Esophagus (tissue), 2 donors: Measurements from ENCODE around the gene CSF1. TPM values are rescaled to one million over a fixed set of nuclear protein-coding genes. Genes with fewer than 3 reads are reported as not detected.

ENCODE experiments used
- H3K27ac ChIP-seq, 2 donors: one replicate each; pipeline ENCODE4 v1.5.1; 2013; ENCODE audit warnings: low read depth in 2 of 2, mild to moderate bottlenecking in 2 of 2, inconsistent platforms in 1 of 2, low read length in 1 of 2, moderate library complexity in 1 of 2
- H3K27me3 ChIP-seq, 2 donors: one replicate each; pipeline ENCODE4 v1.6.1; 2013; ENCODE audit warnings: low read length in 2 of 2, control low read depth in 1 of 2, mild to moderate bottlenecking in 1 of 2; ENCODE audit not compliant: insufficient read depth in 2 of 2, control insufficient read depth in 1 of 2
- H3K36me3 ChIP-seq, 2 donors: one replicate each; pipeline ENCODE4 v1.6.1; 2013; ENCODE audit warnings: low read length in 1 of 2; ENCODE audit not compliant: control insufficient read depth in 2 of 2, insufficient read depth in 2 of 2
- H3K4me1 ChIP-seq, 2 donors: one replicate each; pipeline ENCODE4 v1.6.1; 2013; ENCODE audit warnings: low read length in 1 of 2; ENCODE audit not compliant: control insufficient read depth in 2 of 2, insufficient read depth in 2 of 2
- H3K4me3 ChIP-seq, 2 donors: one replicate each; pipeline ENCODE4 v1.5.1; 2013; ENCODE audit warnings: low read length in 2 of 2, mild to moderate bottlenecking in 2 of 2, low read depth in 1 of 2, moderate library complexity in 1 of 2
- H3K9me3 ChIP-seq, 2 donors: one replicate each; pipeline ENCODE4 v1.6.1; 2013; ENCODE audit warnings: mild to moderate bottlenecking in 2 of 2, low read depth in 1 of 2, low read length in 1 of 2, moderate library complexity in 1 of 2; ENCODE audit not compliant: control insufficient read depth in 2 of 2, insufficient read depth in 1 of 2
- WGBS, 2 donors: extraction: QIAGEN DNeasy Blood & Tissue Kit; methylation state at CpG; one replicate each; pipeline ENCODE4 v1.1.7; 2013; 5-methylcytosine and 5-hydroxymethylcytosine counted together
- polyA plus RNA-seq, 2 donors: library from polyadenylated mRNA; stranded (reverse); fragments of 200-250 nt; gene quantifications; one replicate each; pipeline ENCODE4 v1.2.3, GENCODE V29; 2013
- donor health status: healthy with polysubstance abuse.
- donor health status: Bipolar disorder and iron deficiency.

The CSF1 gene
- polyA plus RNA-seq, 2 donors, result 5.6 to 5.7 TPM

DNA sequence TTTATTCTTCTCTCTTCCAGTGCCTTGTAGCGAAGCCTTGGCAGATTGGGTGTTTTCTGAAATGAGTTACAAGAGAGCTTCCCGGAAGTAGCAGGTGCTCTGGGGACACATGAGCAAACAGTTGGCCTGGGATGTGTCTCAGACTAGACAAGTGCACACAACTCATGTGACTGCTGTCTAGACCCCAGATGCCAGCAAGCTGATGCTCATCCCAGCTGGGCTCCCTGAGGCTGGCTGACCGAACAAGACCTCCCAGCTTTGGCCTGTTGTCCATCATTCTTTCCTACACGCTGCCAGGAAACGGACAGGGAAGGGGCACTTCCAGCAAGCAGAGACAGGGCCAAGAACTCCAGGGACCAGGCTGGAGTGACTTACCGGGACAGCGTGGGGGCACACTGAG lies 18.7 kb upstream of the CSF1 start:
- H3K4me1 ChIP-seq, result peaks cover 2 to 10% of the 10 kb centered on the region in 2 donors
- H3K27me3 ChIP-seq, result no peaks in the 10 kb centered on the region
- H3K4me3 ChIP-seq, result no peak overlapping the region
- H3K27ac ChIP-seq, result peak overlapping the region in 1 of 2 donors; percentile 54
- 66 to 71% methylated on average over 7 of the region's 7 CpGs for whole genome bisulfite sequencing, 2 donors
- no peaks in the 10 kb centered on the region for H3K9me3 ChIP-seq
- no peaks in the 10 kb centered on the region for H3K36me3 ChIP-seq

- Histone ChIP-seq H3K4me1 (peaks cover 2 to 10% of the 10 kb centered on the region in 2 donors), H3K36me3 (no peaks in the 10 kb centered on the region), H3K9me3 (no peaks in the 10 kb centered on the region), H3K27me3 (no peaks in the 10 kb centered on the region), H3K4me3 (no peak overlapping the region), H3K27ac (peak overlapping the region in 1 of 2 donors; percentile 54)
- WGBS, 2 donors, result 41 to 55% methylated on average over 8 to 10 of the region's 10 CpGs
Observed at GRCh38 chr1:109892561-109893368, 17.9 kb upstream of the CSF1 start.

- Histone ChIP-seq H3K27ac (no peak overlapping the region), H3K4me1 (peaks cover 2 to 10% of the 10 kb centered on the region in 2 donors), H3K27me3 (no peaks in the 10 kb centered on the region), H3K4me3 (no peak overlapping the region), H3K36me3 (no peaks in the 10 kb centered on the region), H3K9me3 (no peaks in the 10 kb centered on the region)
- 90 to 94% methylated on average over 7 of the region's 7 CpGs for WGBS, 2 donors
Observed at GRCh38 chr1:109893532-109894171, 17.0 kb upstream of the CSF1 start.

DNA sequence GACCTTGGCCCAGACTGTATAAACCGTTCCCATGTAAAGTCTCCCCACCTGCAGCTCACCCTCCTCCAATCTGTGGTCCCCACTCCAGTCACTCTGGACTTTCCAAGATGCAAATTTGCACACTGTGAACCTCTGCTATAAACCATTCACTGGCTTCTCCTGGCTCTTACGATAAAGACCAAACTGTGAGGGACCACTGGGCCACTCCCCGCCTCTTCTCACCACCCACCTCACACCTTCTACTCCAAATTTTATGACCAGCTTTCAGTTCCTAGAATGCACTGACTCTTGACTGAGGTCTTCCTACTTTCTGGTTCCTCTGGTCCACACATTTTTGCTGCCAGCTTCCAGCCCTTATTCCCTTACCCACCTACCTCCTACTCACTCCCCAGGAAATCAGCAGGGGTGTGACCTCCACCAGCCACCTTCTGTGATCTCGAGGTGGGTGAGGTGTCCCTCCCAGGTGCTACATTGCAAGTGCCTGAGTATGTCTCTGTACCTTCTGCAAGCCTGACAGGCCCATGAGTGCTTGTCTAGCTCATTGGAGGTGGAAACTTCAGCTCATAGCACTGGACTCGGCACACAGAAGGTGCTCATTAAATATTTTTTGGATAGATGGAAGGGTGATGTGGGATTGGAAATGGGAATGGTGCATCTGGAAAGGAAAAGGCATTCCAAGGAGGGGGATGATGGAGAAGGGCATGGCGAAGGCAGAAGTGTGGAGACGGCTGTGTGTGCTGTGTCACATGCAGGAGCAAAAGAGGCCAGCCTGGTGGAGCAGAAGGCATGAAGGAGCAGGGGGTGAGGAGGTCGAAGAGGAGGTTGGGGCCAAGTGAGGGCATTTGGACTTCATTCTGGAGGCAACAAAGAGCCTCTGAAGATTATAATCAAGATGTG lies 15.6 kb upstream of the CSF1 start:
- no peak overlapping the region for H3K27ac ChIP-seq
- peaks cover 2 to 8% of the 10 kb centered on the region in 2 donors for H3K4me1 ChIP-seq
- no peaks in the 10 kb centered on the region for H3K36me3 ChIP-seq
- no peaks in the 10 kb centered on the region for H3K9me3 ChIP-seq
- H3K27me3 ChIP-seq, result no peaks in the 10 kb centered on the region
- no peak overlapping the region for H3K4me3 ChIP-seq
- 80 to 82% methylated on average over 8 of the region's 8 CpGs for WGBS, 2 donors

GRCh38 chr1:109895720-109896504 lies 14.7 kb upstream of the CSF1 start:
- no peaks in the 10 kb centered on the region for H3K27me3 ChIP-seq
- peak overlapping the region; percentile 21 to 28 for H3K27ac ChIP-seq
- 59 to 70% methylated on average over 16 of the region's 16 CpGs for WGBS, 2 donors
- H3K36me3 ChIP-seq, result no peaks in the 10 kb centered on the region
- H3K4me3 ChIP-seq, result no peak overlapping the region
- H3K9me3 ChIP-seq, result no peaks in the 10 kb centered on the region
- H3K4me1 ChIP-seq, result peaks cover 2 to 8% of the 10 kb centered on the region in 2 donors

GRCh38 chr1:109896681-109897080 lies 14.0 kb upstream of the CSF1 start:
- Histone ChIP-seq H3K4me3 (no peak overlapping the region), H3K27ac (no peak overlapping the region), H3K36me3 (no peaks in the 10 kb centered on the region), H3K4me1 (peaks cover 2 to 10% of the 10 kb centered on the region in 2 donors), H3K9me3 (no peaks in the 10 kb centered on the region), H3K27me3 (no peaks in the 10 kb centered on the region)
- WGBS, 2 donors, result 71 to 85% methylated on average over 8 of the region's 8 CpGs

GRCh38 chr1:109897259-109897955 lies 13.2 kb upstream of the CSF1 start:
- Histone ChIP-seq H3K36me3 (no peaks in the 10 kb centered on the region), H3K27me3 (no peaks in the 10 kb centered on the region), H3K27ac (no peak overlapping the region), H3K9me3 (no peaks in the 10 kb centered on the region), H3K4me1 (peaks cover 2 to 9% of the 10 kb centered on the region in 2 donors), H3K4me3 (no peak overlapping the region)
- WGBS, 2 donors, result 74 to 86% methylated on average over 7 of the region's 7 CpGs

DNA sequence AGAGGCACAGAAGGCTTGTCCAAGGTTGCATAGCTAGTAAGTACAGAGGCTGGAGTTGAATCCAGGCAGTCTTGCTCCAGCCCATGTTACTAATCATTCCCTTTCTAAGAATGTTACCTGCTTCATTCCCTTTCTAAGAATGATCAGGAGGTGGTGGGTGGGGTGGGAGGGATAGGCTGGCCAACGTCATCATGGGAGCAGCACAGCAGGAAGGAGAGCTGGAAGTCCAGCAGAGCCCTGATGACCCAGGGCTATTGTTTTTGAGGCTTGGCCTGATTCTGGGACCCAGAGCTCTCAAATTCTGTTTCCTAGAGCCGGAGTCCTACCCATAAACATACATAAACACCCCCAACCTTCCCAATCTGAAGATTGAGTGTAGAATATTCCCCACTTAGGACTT lies 11.8 kb upstream of the CSF1 start:
- Histone ChIP-seq H3K36me3 (no peaks in the 10 kb centered on the region), H3K9me3 (no peaks in the 10 kb centered on the region), H3K27me3 (no peaks in the 10 kb centered on the region), H3K4me3 (no peak overlapping the region), H3K27ac (no peak overlapping the region), H3K4me1 (peaks cover 0 to 5% of the 10 kb centered on the region in 2 donors)
- WGBS, 2 donors, result 76 to 87% methylated on average over 2 of the region's 2 CpGs
